Skeletal muscle cell (primary cell): Measurements from ENCODE around the gene COPS8.

ENCODE experiments used
- DNase-seq: peaks from one replicate; pipeline ENCODE4 v3.0.0-alpha.2; 2010; ENCODE audit warnings: low read depth
- H3K4me3 ChIP-seq: 2 replicates; pipeline ENCODE4 v1.5.1; 2011; ENCODE audit warnings: low read depth, mild to moderate bottlenecking, control low read depth, low read length, moderate library complexity

The COPS8 gene

GRCh38 chr2:237085248-237086221 lies at the start of gene COPS8:
TSS of gene COPS8 (plus strand) at chr2:237085889. CDS start at chr2:237085965, 76 bp downstream.
- DNase-seq: peak; percentile 78
- H3K4me3 ChIP-seq: peak within 1 kb of the TSS; percentile 67

GRCh38 chr2:237039301-237040031 lies 46.2 kb upstream of the COPS8 start:
- H3K4me3 ChIP-seq: no peak overlapping the region
- DNase-seq: no peak

GRCh38 chr2:237041231-237041630 lies 44.5 kb upstream of the COPS8 start:
- no peak overlapping the region for H3K4me3 ChIP-seq
- no peak for DNase-seq

- no peak for DNase-seq
- H3K4me3 ChIP-seq: no peak overlapping the region
Observed at GRCh38 chr2:237042101-237042500, 43.6 kb upstream of the COPS8 start.

- no peak overlapping the region for H3K4me3 ChIP-seq
- DNase-seq: no peak
Observed at GRCh38 chr2:237043866-237044265, 41.8 kb upstream of the COPS8 start.

- no peak overlapping the region for H3K4me3 ChIP-seq
- no peak for DNase-seq
Observed at GRCh38 chr2:237044281-237044680, 41.4 kb upstream of the COPS8 start.

GRCh38 chr2:237045449-237045848 lies 40.2 kb upstream of the COPS8 start:
- no peak overlapping the region for H3K4me3 ChIP-seq
- DNase-seq: no peak

GRCh38 chr2:237048595-237048994 lies 37.1 kb upstream of the COPS8 start:
- H3K4me3 ChIP-seq: no peak overlapping the region
- no peak for DNase-seq

- H3K4me3 ChIP-seq: no peak overlapping the region
- DNase-seq: no peak
Observed at GRCh38 chr2:237051861-237052260, 33.8 kb upstream of the COPS8 start.

- DNase-seq: no peak
- H3K4me3 ChIP-seq: no peak overlapping the region
Observed at GRCh38 chr2:237053066-237053465, 32.6 kb upstream of the COPS8 start.

- no peak for DNase-seq
- no peak overlapping the region for H3K4me3 ChIP-seq
Observed at GRCh38 chr2:237055386-237056100, 30.1 kb upstream of the COPS8 start.

- no peak for DNase-seq
- no peak overlapping the region for H3K4me3 ChIP-seq
Observed at GRCh38 chr2:237056287-237056875, 29.3 kb upstream of the COPS8 start.

- no peak overlapping the region for H3K4me3 ChIP-seq
- no peak for DNase-seq
Observed at GRCh38 chr2:237057107-237057506, 28.6 kb upstream of the COPS8 start.

GRCh38 chr2:237057893-237058300 lies 27.8 kb upstream of the COPS8 start:
- no peak overlapping the region for H3K4me3 ChIP-seq
- no peak for DNase-seq

- DNase-seq: no peak
- H3K4me3 ChIP-seq: no peak overlapping the region
Observed at GRCh38 chr2:237058423-237058822, 27.3 kb upstream of the COPS8 start.

GRCh38 chr2:237059155-237059875 lies 26.4 kb upstream of the COPS8 start:
- DNase-seq: no peak
- H3K4me3 ChIP-seq: no peak overlapping the region

- no peak overlapping the region for H3K4me3 ChIP-seq
- DNase-seq: no peak
Observed at GRCh38 chr2:237060534-237061312, 25.0 kb upstream of the COPS8 start.

GRCh38 chr2:237061356-237061755 lies 24.3 kb upstream of the COPS8 start:
- no peak overlapping the region for H3K4me3 ChIP-seq
- DNase-seq: no peak
